ENCODE measurements around the gene CAPRIN1.

- TF ChIP-seq POLR2AphosphoS5 (IDR thresholded peaks at IDR 0.05; ENCODE audit: low read depth, low read length) (no peak), TAF1 (IDR thresholded peaks at IDR 0.05; ENCODE audit: borderline replicate concordance, insufficient read depth, low read length) (no peak), REST (IDR thresholded peaks at IDR 0.05; ENCODE audit: insufficient read depth in 1 of 2, low read depth in 2 of 2, low read length in 2 of 2) (no peak), FOXP2 (optimal IDR thresholded peaks at IDR 0.05; ENCODE audit: borderline replicate concordance, extremely low read depth, extremely low read length, insufficient read depth) (no peak), SIN3A (IDR thresholded peaks at IDR 0.05; ENCODE audit: borderline replicate concordance, insufficient read depth, low read length) (no peak)
Observed at GRCh38 chr11:34036456-34036855, 15.1 kb upstream of the CAPRIN1 start.

All from PFSK-1 (cell line).